K562 (cell line): Measurements from ENCODE around the gene SRC. TPM values are rescaled to one million over a fixed set of nuclear protein-coding genes. Genes with fewer than 3 reads are reported as not detected.

Experiments used
- ATAC-seq: fragments of 200-7000 bp; cut with Tn5 transposase; 3 replicates; pipeline ENCODE4 v1.9.1; 2020; ENCODE audit warnings: moderate library complexity
- BruUV-seq: library from RNA; stranded (reverse); fragments of 400-500 nt; replicated peaks from 2 replicates; lab custom pipeline; 2021; lab: Mats Ljungman, UMichigan
- CTCF ChIA-PET: fragments of 300-600 bp; formaldehyde crosslinking; extraction: SDS; loops from one replicate; lab custom pipeline; 2021; ENCODE audit warnings: low intra/inter-chr PET ratio; lab: Yijun Ruan, JAX
- POLR2A ChIA-PET: fragments of 300-600, 350-650 bp; sonication (Branson Sonifier 250); formaldehyde crosslinking; extraction: SDS; loops from one replicate; lab custom pipeline; 2021; ENCODE audit warnings: antibody characterized with exemption, inconsistent platforms; lab: Yijun Ruan, JAX
- DNase-seq, 4 experiments: peaks; one replicate each; pipeline versions ENCODE4 v3.0.0 to v3.0.0-alpha.2; 2011 to 2018; ENCODE audit warnings: low spot score in 3 of 4, mixed read lengths in 3 of 4; ENCODE audit errors: extremely low read depth in 1 of 4
- FAIRE-seq: peaks from 2 replicates; lab custom pipeline; 2011; peaks lifted over from hg19 to GRCh38; lab: Jason Lieb, UNC
- H2AFZ ChIP-seq: 2 replicates; pipeline ENCODE4 v1.6.0; 2011; ENCODE audit warnings: low read depth, low read length, control low read depth, inconsistent platforms
- H3K27ac ChIP-seq: fragments of 200-600 bp; 3 replicates; pipeline ENCODE4 v1.8.0; 2011; ENCODE audit warnings: low read depth, mild to moderate bottlenecking, control low read depth, inconsistent platforms, low read length, moderate library complexity, mixed read lengths; ENCODE audit errors: extremely low read depth
- H3K27me3 ChIP-seq, 2 experiments: fragments of 300-600 bp in 1 of 2; 2 replicates in 1 of 2; 3 replicates in 1 of 2; pipeline versions ENCODE4 v1.6.0 to v1.8.0; 2011; ENCODE audit warnings: inconsistent platforms in 2 of 2, low read length in 2 of 2, mild to moderate bottlenecking in 1 of 2, mixed read lengths in 1 of 2, moderate library complexity in 1 of 2; ENCODE audit not compliant: control insufficient read depth in 2 of 2, insufficient read depth in 2 of 2
- H3K36me3 ChIP-seq: fragments of 300-600 bp; 3 replicates; pipeline ENCODE4 v1.8.0; 2011; ENCODE audit warnings: mild to moderate bottlenecking, low read length, inconsistent platforms; ENCODE audit not compliant: control insufficient read depth, insufficient read depth
- H3K4me1 ChIP-seq, 2 experiments: fragments of 200-600 bp in 1 of 2; replicated peaks in 1 of 2; 2 replicates in 1 of 2; 3 replicates in 1 of 2; pipeline versions ENCODE4 v1.5.1 to v1.8.0; 2011; ENCODE audit warnings: inconsistent platforms in 2 of 2, low read length in 2 of 2, mild to moderate bottlenecking in 1 of 2, mixed read lengths in 1 of 2, moderate library complexity in 1 of 2; ENCODE audit not compliant: control insufficient read depth in 2 of 2, insufficient read depth in 2 of 2
- H3K4me2 ChIP-seq: 2 replicates; pipeline ENCODE4 v1.6.1; 2011; ENCODE audit warnings: low read length, control low read depth, inconsistent platforms, mixed read lengths; ENCODE audit not compliant: insufficient read depth
- H3K4me3 ChIP-seq: fragments of 200-600 bp; sonication (generic), shearing (Covaris generic); 2 replicates; pipeline ENCODE4 v1.5.1; 2016; ENCODE audit warnings: control low read depth, inconsistent platforms
- H3K79me2 ChIP-seq: fragments of 200-600 bp; 3 replicates; pipeline ENCODE4 v1.8.0; 2011; ENCODE audit warnings: low read length, inconsistent platforms; ENCODE audit not compliant: control insufficient read depth, insufficient read depth
- H3K9ac ChIP-seq, 2 experiments: 2 replicates each; pipeline versions ENCODE4 v1.6.0 to v1.6.1; 2011; ENCODE audit warnings: low read depth in 2 of 2, low read length in 2 of 2, control low read depth in 1 of 2, inconsistent platforms in 1 of 2, mild to moderate bottlenecking in 1 of 2, mixed read lengths in 1 of 2; ENCODE audit not compliant: insufficient read depth in 1 of 2
- H3K9me1 ChIP-seq: one replicate; pipeline ENCODE4 v1.6.0; 2011; ENCODE audit warnings: inconsistent platforms, mild to moderate bottlenecking, low read length, moderate library complexity; ENCODE audit not compliant: control insufficient read depth, insufficient read depth
- H3K9me3 ChIP-seq: replicated peaks from 2 replicates; pipeline ENCODE4 v1.5.1; 2011; ENCODE audit warnings: low read depth, low read length, inconsistent platforms; ENCODE audit not compliant: control insufficient read depth, insufficient read depth
- H4K20me1 ChIP-seq: replicated peaks from 2 replicates; pipeline ENCODE4 v1.6.1; 2011; ENCODE audit warnings: low read length, inconsistent platforms, mixed read lengths; ENCODE audit not compliant: control insufficient read depth, insufficient read depth
- BDP1 ChIP-seq: IDR thresholded peaks from 3 replicates; pipeline ENCODE4 v1.6.1; 2011; ENCODE audit not compliant: insufficient read length, insufficient read depth
- CREB3L1 ChIP-seq: fragments of 450-650 bp; IDR thresholded peaks from 2 replicates; pipeline ENCODE4 v1.6.1; 2014; ENCODE audit warnings: low read depth, mild to moderate bottlenecking, moderate library complexity, borderline replicate concordance
- HES1 ChIP-seq: fragments of 450-650 bp; IDR thresholded peaks from 2 replicates; pipeline ENCODE4 v1.6.1; 2016; ENCODE audit warnings: low read depth, mild to moderate bottlenecking, moderate library complexity
- KLF6 ChIP-seq: fragments of 250-450 bp; sonication (Bioruptor Pico); IDR thresholded peaks from 2 replicates; pipeline ENCODE4 v1.4.0; 2020; ENCODE audit warnings: mild to moderate bottlenecking, moderate library complexity, borderline replicate concordance
- MITF ChIP-seq: IDR thresholded peaks from 2 replicates; pipeline ENCODE4 v1.6.1; 2014; ENCODE audit warnings: antibody characterized with exemption
- PREB ChIP-seq: sonication (generic); formaldehyde crosslinking; IDR thresholded peaks from 2 replicates; pipeline ENCODE4 v1.8.1; 2023; ENCODE audit warnings: mild to moderate bottlenecking, missing genetic modification reagents
- RFX1 ChIP-seq: fragments of 450-650 bp; IDR thresholded peaks from 2 replicates; pipeline ENCODE4 v1.6.1; 2016; ENCODE audit warnings: mild to moderate bottlenecking, moderate library complexity
- RNF2 ChIP-seq: sonication (generic); IDR thresholded peaks from 2 replicates; pipeline ENCODE4 v1.6.1; 2016
- SOX6 ChIP-seq: fragments of 450-650 bp; IDR thresholded peaks from 2 replicates; pipeline ENCODE4 v1.6.1; 2014; ENCODE audit warnings: mild to moderate bottlenecking
- ZNF12 ChIP-seq: sonication (generic); formaldehyde crosslinking; IDR thresholded peaks from 2 replicates; pipeline ENCODE4 v1.4.0; 2020; ENCODE audit warnings: mild to moderate bottlenecking, missing genetic modification reagents
- WGBS: fragments of 100-300 bp; shearing (Covaris generic); methylation state at CpG from one replicate; pipeline ENCODE4 v1.1.6; 2016; ENCODE audit warnings: low coverage, mixed read lengths; ENCODE audit not compliant: insufficient coverage; ENCODE audit errors: missing lambda C conversion rate; 5-methylcytosine and 5-hydroxymethylcytosine counted together
- in situ Hi-C: fragments of 300-500 bp; cut with MboI; formaldehyde crosslinking; loops from 4 replicates; pipeline ENCODE4 v1.15.0; 2018; ENCODE audit warnings: inconsistent platforms, mixed read lengths
- intact Hi-C: fragments of 100-400 bp; cut with micrococcal nuclease; formaldehyde crosslinking; loops from 2 replicates; pipeline ENCODE4 v1.14.2; 2022
- polyA plus RNA-seq, 8 experiments: library from polyadenylated mRNA; depleted of rRNA in 4 of 8; stranded (reverse) in 5 of 8; unstranded in 3 of 8; fragments of >200 nt; fragmentation: Nextera tagmentation in 2 of 8; fragmentation: Illumina TruSeq in 1 of 8; extraction: Ambion mirVana in 2 of 8; extraction: Trizol in 1 of 8; gene quantifications; 2 replicates each; pipeline versions ENCODE4 v1.2.1 to v1.2.3, GENCODE V29; 2011 to 2014; ENCODE audit warnings: inconsistent platforms in 1 of 8, missing spikeins in 1 of 8
- total RNA-seq, 7 experiments: library from RNA; depleted of rRNA in 6 of 7; stranded (reverse); fragments of >200 nt in 6 of 7; fragmentation: Illumina TruSeq in 2 of 7; extraction: Trizol in 2 of 7; gene quantifications; 2 replicates each; pipeline versions ENCODE4 v1.2.1 to v1.2.3, GENCODE V29; 2011 to 2021; ENCODE audit warnings: low replicate concordance in 1 of 7

The SRC gene
- total and polyA plus RNA-seq, 9 of the 15 experiments (the other 6 are each of a cell fraction or from before 2014, with no cell fraction given): 0.06 to 8.5 (median 3.1) TPM

GRCh38 chr20:37302981-37303380, 43.0 kb upstream of the SRC start:
- Histone ChIP-seq H3K9me1 (no peaks in the 10 kb centered on the region), H3K9me3 (no peaks in the 10 kb centered on the region), H3K4me3 (no peak overlapping the region), H3K27me3 (no peaks in the 10 kb centered on the region), H3K27ac (no peak overlapping the region), H3K4me1 (peaks cover 8 to 17% of the 10 kb centered on the region in 2 experiments; a peak in 3 of 5 replicates), H3K79me2 (peaks cover 20% of the 10 kb centered on the region), H4K20me1 (no peaks in the 10 kb centered on the region), H3K9ac (no peak overlapping the region), H2AFZ (no peak overlapping the region), H3K4me2 (no peak overlapping the region), H3K36me3 (peaks cover 69% of the 10 kb centered on the region)
- POLR2A ChIA-PET: interaction anchor here (0.7 to 1.3 kb wide), 2 partner anchors 11 to 78 kb away, joined by 4 read pairs; no protein-coding TSS in a partner anchor
- no peak for DNase-seq
- no peak for ATAC-seq
- 74% methylated on average over 2 of the region's 2 CpGs for WGBS
- CTCF ChIA-PET: no interaction called here
- no TSS peak for BruUV-seq
- in situ Hi-C loops: no loop called here
- no peak for TF ChIP-seq SOX6
- intact Hi-C loops: no loop called here
- FAIRE-seq: no peak

- no peaks in the 10 kb centered on the region for H4K20me1 ChIP-seq
- H2AFZ ChIP-seq: no peak overlapping the region
- ChIA-PET CTCF (no interaction called here), POLR2A (interaction anchor here (1.3 kb wide), 1 partner anchor 10 kb away, joined by 4 read pairs; no protein-coding TSS in a partner anchor)
- no TSS peak for BruUV-seq
- H3K4me2 ChIP-seq: no peak overlapping the region
- H3K9me3 ChIP-seq: no peaks in the 10 kb centered on the region
- 74% methylated on average over 4 of the region's 4 CpGs for WGBS
- intact Hi-C loops (no loop called here), in situ Hi-C loops (no loop called here)
- DNase-seq (no peak), ATAC-seq (no peak), FAIRE-seq (no peak)
- peaks cover 69% of the 10 kb centered on the region; the same call in 2 of the 3 replicates for H3K36me3 ChIP-seq
- H3K4me3 ChIP-seq: no peak overlapping the region
- peaks cover 14% of the 10 kb centered on the region for H3K79me2 ChIP-seq
- TF ChIP-seq RFX1 (no peak), ZNF12 (no peak), HES1 (no peak), PREB (no peak), CREB3L1 (no peak), RNF2 (no peak), MITF (no peak), KLF6 (no peak), BDP1 (no peak)
- H3K4me1 ChIP-seq: peaks cover 8 to 23% of the 10 kb centered on the region in 2 experiments; a peak in 3 of 5 replicates
- no peaks in the 10 kb centered on the region for H3K27me3 ChIP-seq
- H3K9me1 ChIP-seq: no peaks in the 10 kb centered on the region
- H3K27ac ChIP-seq: no peak overlapping the region
- no peak overlapping the region for H3K9ac ChIP-seq
Measured at GRCh38 chr20:37303637-37304036, 42.3 kb upstream of the SRC start.
